ENCODE results near the gene CLDN15.

DNA sequence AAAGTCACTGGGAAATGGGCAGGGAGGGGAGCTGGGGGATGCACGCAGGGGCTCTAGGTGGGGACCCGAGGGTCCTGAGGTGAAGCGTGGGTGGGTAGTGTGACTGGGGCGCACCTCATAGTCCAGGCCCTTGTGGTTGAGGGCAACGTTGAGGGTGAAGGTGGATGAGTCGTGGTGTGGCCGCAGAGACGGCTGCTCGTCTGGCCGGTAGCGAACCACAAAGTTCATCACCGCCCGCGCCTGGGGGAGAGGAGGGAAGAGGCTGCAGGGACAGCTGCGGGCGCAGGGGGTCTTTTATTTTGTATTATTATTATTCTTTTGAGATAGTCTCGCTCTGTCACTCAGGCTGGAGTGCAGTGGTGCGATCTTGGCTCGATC, 30.9 kb downstream of the CLDN15 start:
- TF ChIP-seq EZH2 (IDR thresholded peaks at IDR 0.05; ENCODE audit: low read length), result no peak
- TF ChIP-seq, protein P1, sequence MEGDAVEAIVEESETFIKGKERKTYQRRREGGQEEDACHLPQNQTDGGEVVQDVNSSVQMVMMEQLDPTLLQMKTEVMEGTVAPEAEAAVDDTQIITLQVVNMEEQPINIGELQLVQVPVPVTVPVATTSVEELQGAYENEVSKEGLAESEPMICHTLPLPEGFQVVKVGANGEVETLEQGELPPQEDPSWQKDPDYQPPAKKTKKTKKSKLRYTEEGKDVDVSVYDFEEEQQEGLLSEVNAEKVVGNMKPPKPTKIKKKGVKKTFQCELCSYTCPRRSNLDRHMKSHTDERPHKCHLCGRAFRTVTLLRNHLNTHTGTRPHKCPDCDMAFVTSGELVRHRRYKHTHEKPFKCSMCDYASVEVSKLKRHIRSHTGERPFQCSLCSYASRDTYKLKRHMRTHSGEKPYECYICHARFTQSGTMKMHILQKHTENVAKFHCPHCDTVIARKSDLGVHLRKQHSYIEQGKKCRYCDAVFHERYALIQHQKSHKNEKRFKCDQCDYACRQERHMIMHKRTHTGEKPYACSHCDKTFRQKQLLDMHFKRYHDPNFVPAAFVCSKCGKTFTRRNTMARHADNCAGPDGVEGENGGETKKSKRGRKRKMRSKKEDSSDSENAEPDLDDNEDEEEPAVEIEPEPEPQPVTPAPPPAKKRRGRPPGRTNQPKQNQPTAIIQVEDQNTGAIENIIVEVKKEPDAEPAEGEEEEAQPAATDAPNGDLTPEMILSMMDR (optimal IDR thresholded peaks at IDR 0.05 in 1 of 3, IDR thresholded peaks at IDR 0.05 in 1 of 3, conservative IDR thresholded peaks at IDR 0.05 in 1 of 3; ENCODE audit: extremely low read depth in 1 of 3, insufficient read depth in 2 of 3, low read length in 3 of 3), result no peak

All from keratinocyte (primary cell).